ENCODE results near the gene GRK4.

The GRK4 gene

GRCh38 chr4:2937146-2937857 lies 26.1 kb upstream of the GRK4 start:
- H3K27ac ChIP-seq: peak overlapping the region; percentile 72
- TF ChIP-seq, protein P1, sequence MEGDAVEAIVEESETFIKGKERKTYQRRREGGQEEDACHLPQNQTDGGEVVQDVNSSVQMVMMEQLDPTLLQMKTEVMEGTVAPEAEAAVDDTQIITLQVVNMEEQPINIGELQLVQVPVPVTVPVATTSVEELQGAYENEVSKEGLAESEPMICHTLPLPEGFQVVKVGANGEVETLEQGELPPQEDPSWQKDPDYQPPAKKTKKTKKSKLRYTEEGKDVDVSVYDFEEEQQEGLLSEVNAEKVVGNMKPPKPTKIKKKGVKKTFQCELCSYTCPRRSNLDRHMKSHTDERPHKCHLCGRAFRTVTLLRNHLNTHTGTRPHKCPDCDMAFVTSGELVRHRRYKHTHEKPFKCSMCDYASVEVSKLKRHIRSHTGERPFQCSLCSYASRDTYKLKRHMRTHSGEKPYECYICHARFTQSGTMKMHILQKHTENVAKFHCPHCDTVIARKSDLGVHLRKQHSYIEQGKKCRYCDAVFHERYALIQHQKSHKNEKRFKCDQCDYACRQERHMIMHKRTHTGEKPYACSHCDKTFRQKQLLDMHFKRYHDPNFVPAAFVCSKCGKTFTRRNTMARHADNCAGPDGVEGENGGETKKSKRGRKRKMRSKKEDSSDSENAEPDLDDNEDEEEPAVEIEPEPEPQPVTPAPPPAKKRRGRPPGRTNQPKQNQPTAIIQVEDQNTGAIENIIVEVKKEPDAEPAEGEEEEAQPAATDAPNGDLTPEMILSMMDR (IDR thresholded peaks at IDR 0.05): no peak
- TF ChIP-seq ZFX (IDR thresholded peaks at IDR 0.05; ENCODE audit: borderline replicate concordance): no peak

GRCh38 chr4:2937986-2938385 lies 25.4 kb upstream of the GRK4 start:
- peak overlapping the region; percentile 72 for H3K27ac ChIP-seq

GRCh38 chr4:2938411-2938810 lies 25.0 kb upstream of the GRK4 start:
- H3K27ac ChIP-seq: peak overlapping the region; percentile 72

More at GRCh38 chr4:2937986-2938385, 25.4 kb upstream of the GRK4 start:
- no peak for TF ChIP-seq ZFX (IDR thresholded peaks at IDR 0.05; ENCODE audit: borderline replicate concordance)
- TF ChIP-seq, protein P1 (IDR thresholded peaks at IDR 0.05): no peak

GRCh38 chr4:2938906-2939305 lies 24.5 kb upstream of the GRK4 start:
- no peak for TF ChIP-seq ZFX (IDR thresholded peaks at IDR 0.05; ENCODE audit: borderline replicate concordance)
- TF ChIP-seq, protein P1 (IDR thresholded peaks at IDR 0.05): no peak
- peak overlapping the region; percentile 72; the same call in 1 of the 2 replicates for H3K27ac ChIP-seq

GRCh38 chr4:2939383-2940243 lies 23.8 kb upstream of the GRK4 start:
- H3K27ac ChIP-seq: peak overlapping the region; percentile 72; the same call in 1 of the 2 replicates
- TF ChIP-seq, protein P1 (IDR thresholded peaks at IDR 0.05): no peak
- no peak for TF ChIP-seq ZFX (IDR thresholded peaks at IDR 0.05; ENCODE audit: borderline replicate concordance)

- H3K27ac ChIP-seq: no peak overlapping the region
- no peak for TF ChIP-seq ZFX (IDR thresholded peaks at IDR 0.05; ENCODE audit: borderline replicate concordance)
- TF ChIP-seq, protein P1 (IDR thresholded peaks at IDR 0.05): no peak
Observed at GRCh38 chr4:2940267-2941137, 22.9 kb upstream of the GRK4 start.

All from 22Rv1 (cell line).